GM18858 (cell line): ENCODE data around the gene MGAT4B.

Experiments used
- ATAC-seq: cut with Tn5 transposase; IDR thresholded peaks from one replicate; pipeline ENCODE4 v1.9.1; 2021; ENCODE audit not compliant: unreplicated experiment

Gene MGAT4B

GRCh38 chr5:179827680-179828079 is 21.0 kb upstream of the MGAT4B start:
- no peak for ATAC-seq

DNA sequence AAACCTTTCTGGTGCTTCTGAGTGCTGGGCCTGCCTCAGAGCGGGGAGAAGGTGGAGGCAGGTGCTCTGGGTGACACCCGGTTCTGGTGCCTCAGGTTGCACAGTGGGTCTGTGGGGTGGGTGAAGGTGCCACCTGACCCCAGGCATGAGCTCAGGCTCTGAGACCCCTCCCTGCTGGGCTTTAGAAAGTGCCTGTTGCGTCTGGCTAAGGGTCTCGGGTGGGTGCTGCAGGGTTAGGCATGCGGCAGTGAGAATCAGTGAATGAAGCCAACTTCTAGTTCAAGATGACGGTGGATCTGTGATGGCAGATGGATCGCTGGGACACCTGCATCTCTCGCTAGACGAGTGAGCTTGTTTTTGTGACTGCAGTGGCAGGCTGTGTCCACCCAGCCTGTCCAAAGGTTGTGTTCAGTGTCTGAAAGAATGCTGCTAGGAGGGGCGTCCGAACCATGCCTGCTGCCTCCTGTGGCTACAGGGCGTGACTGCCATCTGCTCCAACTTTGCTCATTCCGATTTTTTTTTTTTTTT is 19.1 kb upstream of the MGAT4B start:
- ATAC-seq: no peak

DNA sequence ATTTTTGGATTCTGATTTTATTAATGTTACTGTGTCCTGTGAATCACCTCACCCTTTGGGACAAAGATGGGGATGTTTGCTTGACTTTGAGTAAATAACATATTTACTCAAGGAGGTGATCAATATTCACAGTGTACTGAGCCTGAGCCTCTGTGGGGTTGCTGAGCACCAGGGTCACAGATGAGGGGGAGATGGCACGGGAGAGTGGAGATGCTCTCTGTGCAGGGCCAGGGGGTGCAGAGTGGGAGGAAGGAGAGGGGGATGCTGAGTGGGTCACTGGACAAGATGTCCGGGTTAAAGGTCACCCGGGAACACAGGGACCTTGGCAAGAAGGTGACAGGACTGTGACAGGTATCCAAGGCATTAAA is 18.1 kb upstream of the MGAT4B start:
- ATAC-seq: no peak

DNA sequence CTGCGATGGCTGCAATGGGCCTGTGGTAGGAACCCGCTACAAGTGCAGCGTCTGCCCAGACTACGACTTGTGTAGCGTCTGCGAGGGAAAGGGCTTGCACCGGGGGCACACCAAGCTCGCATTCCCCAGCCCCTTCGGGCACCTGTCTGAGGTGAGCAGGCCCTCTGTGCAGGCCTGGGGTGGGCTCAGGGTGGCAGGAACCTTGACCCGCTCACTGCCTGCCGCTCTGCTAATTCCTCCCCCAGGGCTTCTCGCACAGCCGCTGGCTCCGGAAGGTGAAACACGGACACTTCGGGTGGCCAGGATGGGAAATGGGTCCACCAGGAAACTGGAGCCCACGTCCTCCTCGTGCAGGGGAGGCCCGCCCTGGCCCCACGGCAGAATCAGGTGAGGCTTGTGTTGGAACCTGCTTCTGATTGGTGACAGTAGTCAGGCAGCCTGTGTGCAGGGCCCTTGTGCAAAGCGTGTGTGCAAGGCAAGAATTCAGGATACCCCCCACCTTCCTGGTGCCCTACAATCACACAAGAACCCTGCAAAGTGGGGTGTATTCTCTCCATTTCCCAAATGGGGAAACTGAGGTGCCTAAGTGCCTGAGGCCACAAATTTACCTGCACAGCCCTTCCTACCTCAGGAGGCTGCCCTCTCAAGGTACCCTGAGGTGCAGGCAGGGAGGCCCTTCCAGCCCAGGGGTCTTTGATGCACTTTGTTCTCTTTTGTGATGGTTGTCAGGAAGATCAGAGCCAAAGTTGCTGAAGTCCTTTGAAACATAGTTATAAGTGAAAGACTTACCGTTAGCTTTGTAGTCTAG is 17.5 kb upstream of the MGAT4B start:
- no peak for ATAC-seq

DNA sequence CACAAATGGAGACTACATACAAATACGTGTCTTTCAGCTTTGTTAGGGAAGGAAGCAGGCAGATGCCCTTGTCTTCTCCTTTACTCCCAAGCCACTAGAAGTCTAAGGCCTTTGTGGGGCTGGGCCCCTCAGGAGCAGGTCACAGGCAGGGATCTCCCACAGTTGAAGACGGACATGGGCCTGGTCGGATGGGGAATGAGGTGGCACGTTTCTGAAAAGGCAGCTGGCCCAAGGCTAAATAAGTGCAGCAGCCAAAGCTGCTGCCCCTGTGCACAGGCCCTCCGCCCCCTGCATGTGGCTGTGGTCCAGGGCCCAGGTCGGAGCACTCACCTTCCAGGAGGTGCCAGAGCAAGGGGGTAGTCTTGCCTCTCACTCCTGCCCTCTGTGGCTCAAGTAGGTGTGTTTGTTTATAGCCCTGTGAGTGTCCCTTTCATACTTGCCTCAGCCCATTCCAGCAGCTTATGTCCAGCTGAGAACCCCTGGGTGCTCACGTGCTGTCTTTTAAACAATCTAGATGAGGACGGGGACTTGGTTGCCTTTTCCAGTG is 15.9 kb upstream of the MGAT4B start:
- ATAC-seq: no peak

GRCh38 chr5:179822059-179822432 is 15.4 kb upstream of the MGAT4B start:
- no peak for ATAC-seq

- ATAC-seq: peak; percentile 29
Measured at GRCh38 chr5:179821298-179822058, 14.8 kb upstream of the MGAT4B start.

DNA sequence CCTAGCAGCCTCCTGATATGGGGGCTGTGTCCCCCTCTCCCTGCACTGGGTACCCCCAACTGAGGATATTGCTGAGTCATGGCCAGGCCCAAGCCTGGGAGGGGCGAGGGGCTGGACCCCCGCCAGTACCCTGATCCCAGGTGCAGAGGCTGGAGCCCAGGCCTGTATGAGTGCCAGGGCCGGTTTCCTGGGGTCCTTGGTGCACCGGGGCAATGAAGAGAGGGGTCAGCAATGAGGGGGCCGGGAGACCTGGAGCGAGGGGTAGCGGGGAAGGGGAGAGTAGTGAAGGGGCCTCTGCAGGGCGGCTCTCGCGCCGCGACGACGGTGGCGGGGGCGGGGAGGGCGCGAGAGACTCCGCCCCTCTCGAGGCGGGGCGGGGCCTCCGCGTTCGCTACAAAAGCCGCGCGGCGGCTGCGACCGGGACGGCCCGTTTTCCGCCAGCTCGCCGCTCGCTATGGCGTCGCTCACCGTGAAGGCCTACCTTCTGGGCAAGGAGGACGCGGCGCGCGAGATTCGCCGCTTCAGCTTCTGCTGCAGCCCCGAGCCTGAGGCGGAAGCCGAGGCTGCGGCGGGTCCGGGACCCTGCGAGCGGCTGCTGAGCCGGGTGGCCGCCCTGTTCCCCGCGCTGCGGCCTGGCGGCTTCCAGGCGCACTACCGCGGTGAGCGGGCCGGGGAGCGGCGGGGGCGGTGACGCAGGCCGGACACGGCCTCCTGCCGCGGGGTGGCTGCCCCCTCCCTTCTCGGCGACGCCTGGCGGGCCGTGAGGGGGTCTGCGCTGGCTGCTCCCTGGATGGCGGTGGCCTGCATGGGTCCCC is 14.0 kb upstream of the MGAT4B start, which contains the start of gene SQSTM1:
TSS of gene SQSTM1 (plus strand) at position 423 of the 815 bp plus-strand sequence. CDS start at position 455, 32 bp downstream.
- peak; percentile 30 for ATAC-seq

DNA sequence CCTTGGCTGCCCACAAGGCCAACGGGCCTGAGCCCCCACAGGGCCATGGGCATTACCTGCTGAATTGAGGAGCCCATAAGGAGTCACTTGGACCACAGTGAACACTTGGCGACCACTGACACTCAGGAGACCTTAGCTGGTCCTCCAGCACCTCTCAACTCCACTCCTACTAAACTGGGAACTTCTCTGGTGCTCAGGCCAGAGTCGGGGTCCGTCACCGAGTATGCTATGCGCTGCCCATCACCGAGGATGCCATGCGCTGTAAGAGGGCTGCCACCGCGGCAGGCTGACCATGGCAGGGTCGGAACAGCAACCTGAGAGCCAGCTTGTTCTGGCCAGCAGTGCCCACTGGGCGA is 13.4 kb upstream of the MGAT4B start:
- ATAC-seq: no peak

DNA sequence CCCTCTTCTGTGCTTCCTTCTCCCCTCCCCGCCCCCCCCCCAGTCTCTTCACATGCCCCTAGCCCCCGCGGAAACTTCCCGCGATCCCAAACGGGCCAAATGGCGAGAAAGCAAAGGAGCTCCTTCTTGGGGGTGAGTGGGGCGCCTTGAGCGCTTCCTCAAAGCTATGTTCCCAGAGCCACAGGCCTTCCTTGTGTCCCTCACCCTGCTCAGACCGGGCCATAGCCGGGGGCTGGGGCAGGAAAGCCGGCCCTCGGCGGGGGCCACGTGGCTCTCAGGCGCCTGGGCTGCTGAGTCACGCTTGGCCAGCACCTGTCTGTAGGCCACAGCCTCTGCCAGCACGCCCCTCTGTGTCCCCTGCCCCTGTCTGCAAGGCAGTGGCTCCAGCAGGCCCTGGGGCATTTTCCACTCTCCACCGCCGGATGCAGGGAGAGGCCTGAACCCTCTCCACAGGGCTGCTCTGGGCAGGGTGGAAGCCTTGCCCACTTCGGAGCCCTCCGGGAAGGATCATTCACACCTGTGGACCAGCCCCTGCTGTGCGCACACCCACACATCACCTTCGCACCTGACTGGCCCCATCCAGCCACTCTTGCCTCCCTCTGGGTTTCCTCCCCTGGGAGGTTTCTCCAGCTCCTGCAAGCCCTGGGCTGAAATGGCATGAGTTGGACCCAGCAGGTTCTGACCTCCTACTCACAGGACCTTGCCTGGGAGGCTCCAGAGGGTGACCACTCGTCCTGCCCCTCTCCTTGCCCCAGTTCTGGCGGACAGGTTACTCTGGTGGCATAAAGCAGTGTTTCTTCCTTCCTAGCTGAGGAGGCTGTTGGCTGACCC is 12.8 kb upstream of the MGAT4B start:
- ATAC-seq: no peak

DNA sequence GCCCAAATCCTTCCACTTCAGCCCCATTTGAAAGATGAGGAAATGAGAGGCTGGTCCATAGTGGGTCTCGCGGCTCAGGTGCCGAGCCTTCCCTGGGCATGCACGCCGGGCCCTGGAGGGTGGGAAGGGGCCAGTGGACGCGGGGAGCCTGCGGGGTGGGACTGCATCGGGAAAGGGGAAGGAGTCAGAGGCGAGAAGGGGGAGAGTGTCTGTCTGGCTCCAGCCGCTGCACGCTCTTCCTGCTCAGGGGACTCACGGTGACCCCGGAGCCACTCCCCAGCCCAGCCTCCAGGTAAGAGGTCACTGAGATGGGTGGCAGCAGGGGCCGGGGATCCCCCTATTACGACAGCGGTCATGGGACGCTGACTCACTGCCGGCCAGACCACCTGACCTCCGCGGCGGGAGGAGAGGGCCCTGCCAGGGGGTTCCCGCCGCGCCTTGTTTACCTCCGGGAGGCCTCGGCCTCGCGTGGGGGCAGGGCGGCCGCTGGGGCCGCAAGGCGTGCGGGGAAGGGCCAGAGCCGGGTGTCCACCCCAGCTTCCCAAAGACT is 12.2 kb upstream of the MGAT4B start:
- peak; percentile 55 for ATAC-seq

DNA sequence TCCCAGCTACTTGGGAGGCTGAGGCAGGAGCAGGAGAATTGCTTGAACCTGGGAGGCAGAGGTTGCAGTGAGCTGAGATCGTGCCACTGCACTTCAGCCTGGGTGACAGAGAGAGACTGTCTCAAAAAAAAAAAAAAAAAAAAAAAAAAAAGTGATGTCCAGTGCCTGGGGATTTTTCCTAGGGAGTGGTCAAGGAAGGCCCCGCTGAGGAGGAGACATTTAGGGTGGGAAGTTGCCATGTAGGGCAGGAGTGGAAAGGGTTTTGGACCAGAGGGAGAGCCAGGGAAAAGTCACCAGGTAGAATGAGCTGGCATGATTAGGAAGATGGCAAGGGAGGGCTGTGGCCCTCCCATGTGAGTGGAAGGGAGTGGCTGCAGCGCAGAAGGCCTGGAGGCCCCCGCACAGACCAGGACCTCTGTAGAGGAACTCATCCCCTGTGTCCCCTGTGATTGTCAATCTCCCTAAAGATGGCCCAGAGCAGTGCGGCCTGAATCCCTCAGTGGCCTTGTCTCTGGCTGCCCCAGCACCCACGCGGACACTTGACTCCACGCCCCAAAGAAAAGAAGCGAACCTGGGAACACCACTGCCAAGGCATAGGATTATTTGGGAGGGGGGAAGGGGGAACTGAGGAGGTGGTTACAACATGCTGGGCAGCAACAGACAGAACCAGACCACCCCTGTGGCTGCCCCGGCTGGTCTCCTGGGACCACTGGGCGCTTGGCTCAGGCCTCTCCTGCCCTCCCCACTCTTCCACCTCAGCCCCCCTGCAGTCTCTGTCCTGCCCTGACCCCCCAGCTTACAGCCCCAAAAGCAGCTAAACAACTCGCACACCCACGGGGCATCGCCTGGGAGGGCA is 11.5 kb upstream of the MGAT4B start:
- ATAC-seq: no peak

GRCh38 chr5:179817470-179817840 is 10.8 kb upstream of the MGAT4B start:
- ATAC-seq: no peak

GRCh38 chr5:179816796-179817469 is 10.3 kb upstream of the MGAT4B start:
- no peak for ATAC-seq

DNA sequence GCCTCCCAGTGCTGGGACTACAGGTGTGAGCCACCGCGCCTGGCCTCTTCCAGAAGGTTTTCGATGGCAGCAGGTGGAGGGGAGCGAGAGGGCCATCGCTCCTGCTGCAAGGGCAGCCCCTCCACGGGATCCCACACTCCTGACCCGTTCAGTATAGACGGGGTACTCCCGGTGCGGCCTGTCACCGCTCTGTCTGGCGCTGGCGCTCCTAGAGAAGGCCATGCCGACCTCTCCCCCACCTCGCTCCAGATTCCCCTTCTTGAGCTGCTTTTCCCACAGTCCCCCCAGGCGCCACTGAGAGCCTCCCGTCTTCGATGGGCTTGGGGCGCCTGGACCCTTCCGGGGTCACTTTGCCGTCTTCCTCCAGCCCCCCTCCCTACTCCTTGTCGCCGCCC is 9.7 kb upstream of the MGAT4B start:
- ATAC-seq: no peak

DNA sequence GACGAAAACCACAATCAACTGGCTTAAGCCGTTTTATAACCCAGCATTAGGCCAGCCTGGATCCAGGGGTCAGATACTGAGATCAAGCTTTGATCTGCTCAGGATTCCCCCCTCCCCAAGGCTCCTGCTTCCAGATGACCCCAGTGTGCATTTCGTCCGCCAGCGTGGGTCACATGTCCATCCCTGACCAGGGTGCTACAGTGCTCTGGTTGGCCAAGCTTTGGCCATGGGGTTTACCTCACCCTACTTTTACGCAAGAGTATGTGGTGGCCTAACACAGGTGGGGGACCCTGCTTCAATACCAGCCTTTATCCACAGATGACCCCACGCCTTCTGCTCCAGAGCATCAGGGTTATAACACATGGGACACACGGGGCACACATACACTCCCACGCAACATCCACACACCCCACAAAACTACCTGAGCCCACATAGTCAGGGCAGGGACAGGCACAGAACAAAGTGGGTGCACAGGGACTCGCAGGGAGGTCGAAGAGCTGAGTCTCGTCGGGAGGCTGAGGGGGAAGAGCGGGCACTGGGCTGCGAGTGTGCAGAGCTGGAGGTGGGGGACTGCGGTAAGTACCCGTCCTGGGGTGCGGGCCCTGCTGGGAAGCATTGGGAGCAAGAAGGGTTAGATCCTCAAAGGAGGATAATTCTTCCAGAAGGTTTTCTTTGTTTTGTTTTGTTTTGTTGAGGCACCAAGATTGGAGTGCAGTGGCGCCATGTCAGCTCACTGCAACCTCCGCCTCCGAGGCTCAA is 9.0 kb upstream of the MGAT4B start:
- ATAC-seq: no peak

- no peak for ATAC-seq
Measured at GRCh38 chr5:179814090-179814489, 7.4 kb upstream of the MGAT4B start.
